Activated CD8-positive, alpha-beta T cell treated with anti-CD3 and anti-CD28 coated beads, Interleukin-2, amount 10 ng/mL, durations not matched to agents 7 days and 5 days (primary cell): Measurements from ENCODE around the gene VSTM2B. TPM values are rescaled to one million over a fixed set of nuclear protein-coding genes. Genes with fewer than 3 reads are reported as not detected.

Experiments used
- ATAC-seq: fragments of 150-1000 bp; cut with Tn5 transposase; one replicate; pipeline ENCODE4 v1.10.0; 2021; ENCODE audit warnings: moderate library complexity
- CTCF ChIA-PET: fragments of 350-600 bp; sonication (Branson Sonifier 250); formaldehyde crosslinking; loops from one replicate; lab custom pipeline; 2021; ENCODE audit warnings: antibody characterized with exemption; lab: Charles Lee
- POLR2A ChIA-PET: fragments of 350-600 bp; sonication (Branson Sonifier 250); formaldehyde crosslinking; loops from one replicate; lab custom pipeline; 2021; ENCODE audit warnings: antibody characterized with exemption; lab: Charles Lee
- DNase-seq: peaks from one replicate; pipeline ENCODE4 v3.0.0-alpha.2; 2020
- H3K27ac Mint-ChIP-seq: one replicate; pipeline ENCODE4 v1.8.0; 2021; ENCODE audit warnings: mild to moderate bottlenecking, mixed read lengths
- H3K27me3 Mint-ChIP-seq: one replicate; pipeline ENCODE4 v1.8.0; 2021; ENCODE audit warnings: low read depth, mixed read lengths
- H3K36me3 Mint-ChIP-seq: one replicate; pipeline ENCODE4 v1.8.0; 2021; ENCODE audit warnings: low read depth, mixed read lengths
- H3K4me1 Mint-ChIP-seq: one replicate; pipeline ENCODE4 v1.8.0; 2021; ENCODE audit warnings: low read depth, mixed read lengths
- H3K4me3 Mint-ChIP-seq: one replicate; pipeline ENCODE4 v1.8.0; 2021; ENCODE audit warnings: mild to moderate bottlenecking, mixed read lengths
- H3K9me3 Mint-ChIP-seq: one replicate; pipeline ENCODE4 v1.8.0; 2022; ENCODE audit warnings: mixed read lengths; ENCODE audit not compliant: insufficient read depth
- total RNA-seq, 2 experiments: library from RNA; stranded (reverse); gene quantifications; one replicate each; pipeline ENCODE4 v1.2.3, GENCODE V29; 2021

VSTM2B gene
- total RNA-seq, 2 experiments from 2014 or later, result not detected

GRCh38 chr19:29605653-29606419 lies 80.0 kb downstream of the VSTM2B start, which contains the start of gene POP4:
Gene POP4 (plus strand): TSS chr19:29606283. CDS start chr19:29606319, 36 bp downstream.
- Mint-ChIP-seq H3K4me3 (peak within 1 kb of the TSS; percentile 93), H3K4me1 (peaks cover 30% of the 10 kb centered on the region), H3K27me3 (no peaks in the 10 kb centered on the region), H3K27ac (peak within 1 kb of the TSS; percentile 99), H3K36me3 (peaks cover 20% of the 10 kb centered on the region), H3K9me3 (no peaks in the 10 kb centered on the region)
- ChIA-PET POLR2A (interaction anchor here (0.6 to 4.0 kb wide), 36 partner anchors 9 to 337 kb away, joined by 3 to 96 read pairs (median 6); partner anchors contain the start of genes C19orf12 and PLEKHF1), CTCF (interaction anchor here (0.7 to 10.9 kb wide), 12 partner anchors 13 to 361 kb away, joined by 3 to 204 read pairs (median 14); partner anchors contain the start of genes C19orf12 and PLEKHF1)
- ATAC-seq, result peak; percentile 89
- peak; percentile 98 for DNase-seq

- H3K27me3 Mint-ChIP-seq, result no peaks in the 10 kb centered on the region
- peak overlapping the region; percentile 99 for H3K27ac Mint-ChIP-seq
- ChIA-PET POLR2A (interaction anchor here (0.6 to 4.0 kb wide), 37 partner anchors 8 to 336 kb away, joined by 3 to 96 read pairs (median 6); partner anchors contain the start of genes C19orf12 and PLEKHF1), CTCF (interaction anchor here (0.7 to 10.9 kb wide), 12 partner anchors 12 to 361 kb away, joined by 3 to 204 read pairs (median 14); partner anchors contain the start of genes C19orf12 and PLEKHF1)
- H3K4me1 Mint-ChIP-seq, result peaks cover 33% of the 10 kb centered on the region
- H3K4me3 Mint-ChIP-seq, result peak overlapping the region; percentile 93
- H3K36me3 Mint-ChIP-seq, result peaks cover 24% of the 10 kb centered on the region
- ATAC-seq, result peak; percentile 43
- H3K9me3 Mint-ChIP-seq, result no peaks in the 10 kb centered on the region
- DNase-seq, result no peak
Observed at GRCh38 chr19:29606420-29606747, 80.6 kb downstream of the VSTM2B start.

- no peak overlapping the region for H3K27ac Mint-ChIP-seq
- peaks cover 31% of the 10 kb centered on the region for H3K4me1 Mint-ChIP-seq
- ChIA-PET CTCF (interaction anchor here (0.7 to 10.9 kb wide), 20 partner anchors 11 to 190 kb away, joined by 3 to 204 read pairs (median 8); partner anchors contain the start of genes C19orf12 and PLEKHF1), POLR2A (interaction anchor here (0.7 to 2.1 kb wide), 6 partner anchors 11 to 105 kb away, joined by 3 to 9 read pairs (median 4); no protein-coding TSS in a partner anchor)
- ATAC-seq (no peak), DNase-seq (no peak)
- H3K27me3 Mint-ChIP-seq, result no peaks in the 10 kb centered on the region
- no peaks in the 10 kb centered on the region for H3K9me3 Mint-ChIP-seq
- H3K36me3 Mint-ChIP-seq, result peaks cover 46% of the 10 kb centered on the region
- H3K4me3 Mint-ChIP-seq, result no peak overlapping the region
Observed at GRCh38 chr19:29609636-29610035, 83.8 kb downstream of the VSTM2B start.

GRCh38 chr19:29610213-29610573 lies 84.4 kb downstream of the VSTM2B start:
- Mint-ChIP-seq H3K9me3 (no peaks in the 10 kb centered on the region), H3K36me3 (peaks cover 50% of the 10 kb centered on the region), H3K4me1 (peaks cover 28% of the 10 kb centered on the region), H3K27ac (peak overlapping the region; percentile 60), H3K4me3 (no peak overlapping the region), H3K27me3 (no peaks in the 10 kb centered on the region)
- CTCF ChIA-PET, result interaction anchor here (0.7 to 10.9 kb wide), 28 partner anchors 11 to 203 kb away, joined by 3 to 204 read pairs (median 5); partner anchors contain the start of genes C19orf12 and PLEKHF1
- POLR2A ChIA-PET, result interaction anchor here (0.7 to 2.1 kb wide), 7 partner anchors 21 to 101 kb away, joined by 3 to 9 read pairs (median 5); no protein-coding TSS in a partner anchor
- ATAC-seq, result no peak
- DNase-seq, result no peak

GRCh38 chr19:29610574-29611271 lies 84.9 kb downstream of the VSTM2B start:
- CTCF ChIA-PET, result interaction anchor here (0.7 to 10.9 kb wide), 27 partner anchors 11 to 203 kb away, joined by 3 to 204 read pairs (median 6); partner anchors contain the start of genes C19orf12 and PLEKHF1
- peaks cover 55% of the 10 kb centered on the region for H3K36me3 Mint-ChIP-seq
- peaks cover 28% of the 10 kb centered on the region for H3K4me1 Mint-ChIP-seq
- no peaks in the 10 kb centered on the region for H3K9me3 Mint-ChIP-seq
- POLR2A ChIA-PET, result interaction anchor here (1.0 to 2.1 kb wide), 6 partner anchors 21 to 80 kb away, joined by 3 to 9 read pairs (median 4); no protein-coding TSS in a partner anchor
- ATAC-seq (peak; percentile 78), DNase-seq (peak; percentile 92)
- no peak overlapping the region for H3K4me3 Mint-ChIP-seq
- no peaks in the 10 kb centered on the region for H3K27me3 Mint-ChIP-seq
- peak overlapping the region; percentile 31 for H3K27ac Mint-ChIP-seq

GRCh38 chr19:29612121-29612520 lies 86.3 kb downstream of the VSTM2B start:
- Mint-ChIP-seq H3K4me3 (no peak overlapping the region), H3K9me3 (no peaks in the 10 kb centered on the region), H3K4me1 (peaks cover 22% of the 10 kb centered on the region), H3K36me3 (peaks cover 64% of the 10 kb centered on the region), H3K27ac (no peak overlapping the region), H3K27me3 (no peaks in the 10 kb centered on the region)
- DNase-seq (no peak), ATAC-seq (no peak)
- POLR2A ChIA-PET, result interaction anchor here (0.9 to 2.1 kb wide), 3 partner anchors 15 to 104 kb away, joined by 3 to 6 read pairs (median 5); no protein-coding TSS in a partner anchor
- CTCF ChIA-PET, result interaction anchor here (2.5 to 10.9 kb wide), 7 partner anchors 9 to 101 kb away, joined by 16 to 204 read pairs (median 96); partner anchors contain the start of genes C19orf12 and PLEKHF1

- ChIA-PET POLR2A (no interaction called here), CTCF (interaction anchor here (7.5 to 10.9 kb wide), 4 partner anchors 52 to 100 kb away, joined by 67 to 204 read pairs (median 138); partner anchors contain the start of genes C19orf12 and PLEKHF1)
- Mint-ChIP-seq H3K9me3 (no peaks in the 10 kb centered on the region), H3K4me1 (peaks cover 15% of the 10 kb centered on the region), H3K36me3 (peaks cover 64% of the 10 kb centered on the region), H3K27me3 (no peaks in the 10 kb centered on the region), H3K27ac (no peak overlapping the region), H3K4me3 (no peak overlapping the region)
- DNase-seq (no peak), ATAC-seq (no peak)
Observed at GRCh38 chr19:29612801-29613595, 87.2 kb downstream of the VSTM2B start.

- CTCF ChIA-PET, result interaction anchor here (0.9 to 10.9 kb wide), 6 partner anchors 10 to 102 kb away, joined by 3 to 204 read pairs (median 4); partner anchors contain the start of genes C19orf12 and PLEKHF1
- peaks cover 57% of the 10 kb centered on the region for H3K36me3 Mint-ChIP-seq
- no peaks in the 10 kb centered on the region for H3K9me3 Mint-ChIP-seq
- DNase-seq (no peak), ATAC-seq (no peak)
- H3K4me1 Mint-ChIP-seq, result peaks cover 15% of the 10 kb centered on the region
- no peak overlapping the region for H3K27ac Mint-ChIP-seq
- POLR2A ChIA-PET, result interaction anchor here (2.1 kb wide), 1 partner anchor 8 kb away, joined by 14 read pairs; the partner anchor contains the start of gene POP4
- no peaks in the 10 kb centered on the region for H3K27me3 Mint-ChIP-seq
- H3K4me3 Mint-ChIP-seq, result no peak overlapping the region
Observed at GRCh38 chr19:29614046-29614445, 88.3 kb downstream of the VSTM2B start.
